Kidney epithelial cell (primary cell): Measurements from ENCODE around the gene PLEKHM3. TPM values are rescaled to one million over a fixed set of nuclear protein-coding genes. Genes with fewer than 3 reads are reported as not detected.

Source experiments
- DNase-seq: peaks from one replicate; pipeline ENCODE4 v3.0.0-alpha.2; 2010; ENCODE audit warnings: low read depth
- H3K27me3 ChIP-seq: 2 replicates; pipeline ENCODE4 v1.6.0; 2011; ENCODE audit warnings: low read length; ENCODE audit not compliant: control insufficient read depth, insufficient read depth
- H3K36me3 ChIP-seq: 2 replicates; pipeline ENCODE4 v1.5.1; 2011; ENCODE audit warnings: low read length; ENCODE audit not compliant: control insufficient read depth, insufficient read depth
- H3K4me3 ChIP-seq: 2 replicates; pipeline ENCODE4 v1.5.1; 2011; ENCODE audit warnings: low read depth, mild to moderate bottlenecking, control low read depth, low read length
- CTCF ChIP-seq: IDR thresholded peaks from 2 replicates; pipeline ENCODE4 v1.5.1; 2011; ENCODE audit warnings: mild to moderate bottlenecking, moderate library complexity, low read length, control low read depth, inconsistent platforms; ENCODE audit not compliant: insufficient read depth, poor library complexity, severe bottlenecking
- total RNA-seq: library from RNA; depleted of rRNA; stranded (reverse); fragments of >200 nt; gene quantifications from 2 replicates; pipeline ENCODE4 v1.2.3, GENCODE V29; 2015

PLEKHM3 gene
- total RNA-seq, 1 donor from 2014 or later: 6.3 TPM

GRCh38 chr2:207860685-207861084 is 164.6 kb downstream of the PLEKHM3 start:
- TF ChIP-seq CTCF: no peak
- DNase-seq: no peak
- Histone ChIP-seq H3K36me3 (no peaks in the 10 kb centered on the region), H3K27me3 (no peaks in the 10 kb centered on the region), H3K4me3 (no peak overlapping the region)

GRCh38 chr2:207855591-207855990 is 169.7 kb downstream of the PLEKHM3 start:
- no peak for TF ChIP-seq CTCF
- DNase-seq: no peak
- Histone ChIP-seq H3K27me3 (no peaks in the 10 kb centered on the region), H3K4me3 (no peak overlapping the region), H3K36me3 (no peaks in the 10 kb centered on the region)

- TF ChIP-seq CTCF: no peak
- no peaks in the 10 kb centered on the region for H3K36me3 ChIP-seq
- no peaks in the 10 kb centered on the region for H3K27me3 ChIP-seq
- no peak overlapping the region for H3K4me3 ChIP-seq
- peak; percentile 60 for DNase-seq
Observed at GRCh38 chr2:207854484-207855440, 170.6 kb downstream of the PLEKHM3 start.

- Histone ChIP-seq H3K36me3 (no peaks in the 10 kb centered on the region), H3K27me3 (no peaks in the 10 kb centered on the region), H3K4me3 (no peak overlapping the region)
- no peak for TF ChIP-seq CTCF
- DNase-seq: no peak
Observed at GRCh38 chr2:207852791-207853190, 172.5 kb downstream of the PLEKHM3 start.

- Histone ChIP-seq H3K27me3 (no peaks in the 10 kb centered on the region), H3K36me3 (no peaks in the 10 kb centered on the region), H3K4me3 (no peak overlapping the region)
- DNase-seq: no peak
- no peak for TF ChIP-seq CTCF
Observed at GRCh38 chr2:207849443-207849842, 175.9 kb downstream of the PLEKHM3 start.

GRCh38 chr2:207848545-207848928 is 176.8 kb downstream of the PLEKHM3 start:
- DNase-seq: no peak
- no peak overlapping the region for H3K4me3 ChIP-seq
- H3K27me3 ChIP-seq: no peaks in the 10 kb centered on the region
- no peak for TF ChIP-seq CTCF
- H3K36me3 ChIP-seq: no peaks in the 10 kb centered on the region
